GM12874 (cell line): ENCODE data around the gene NTSR1.

ENCODE experiments used
- TF ChIP-seq, protein P1 (sequence below): IDR thresholded peaks from 2 replicates; pipeline ENCODE4 v1.5.1; 2011; ENCODE audit warnings: low read depth, mild to moderate bottlenecking, control low read depth, low read length, moderate library complexity; ENCODE audit not compliant: insufficient read depth

Gene NTSR1

DNA sequence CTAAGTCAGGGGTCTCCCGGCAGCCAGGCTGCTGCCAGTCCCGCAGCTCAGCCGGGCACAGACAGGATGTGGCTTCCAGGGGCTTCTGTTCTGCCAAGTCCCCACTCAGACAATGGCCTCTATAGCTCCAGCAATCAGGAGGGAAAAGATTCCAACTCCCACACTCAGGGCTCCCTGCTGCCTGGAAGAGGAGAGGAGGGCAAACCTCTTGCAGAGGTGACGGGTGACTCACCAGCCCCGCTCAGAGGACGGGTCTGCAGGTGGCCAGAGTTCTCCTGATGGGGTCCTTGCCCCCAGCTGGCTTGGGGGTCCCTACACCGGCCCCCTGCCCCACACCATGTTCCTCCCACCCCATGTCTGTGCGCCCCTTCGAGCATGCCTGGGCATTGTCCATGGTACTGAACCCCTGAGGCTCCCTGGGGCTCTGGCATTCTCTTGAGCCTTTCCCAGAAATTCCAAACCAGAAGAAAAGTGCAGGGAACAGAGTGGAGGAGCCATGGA lies 32.6 kb downstream of the NTSR1 start:
- TF ChIP-seq, protein P1, sequence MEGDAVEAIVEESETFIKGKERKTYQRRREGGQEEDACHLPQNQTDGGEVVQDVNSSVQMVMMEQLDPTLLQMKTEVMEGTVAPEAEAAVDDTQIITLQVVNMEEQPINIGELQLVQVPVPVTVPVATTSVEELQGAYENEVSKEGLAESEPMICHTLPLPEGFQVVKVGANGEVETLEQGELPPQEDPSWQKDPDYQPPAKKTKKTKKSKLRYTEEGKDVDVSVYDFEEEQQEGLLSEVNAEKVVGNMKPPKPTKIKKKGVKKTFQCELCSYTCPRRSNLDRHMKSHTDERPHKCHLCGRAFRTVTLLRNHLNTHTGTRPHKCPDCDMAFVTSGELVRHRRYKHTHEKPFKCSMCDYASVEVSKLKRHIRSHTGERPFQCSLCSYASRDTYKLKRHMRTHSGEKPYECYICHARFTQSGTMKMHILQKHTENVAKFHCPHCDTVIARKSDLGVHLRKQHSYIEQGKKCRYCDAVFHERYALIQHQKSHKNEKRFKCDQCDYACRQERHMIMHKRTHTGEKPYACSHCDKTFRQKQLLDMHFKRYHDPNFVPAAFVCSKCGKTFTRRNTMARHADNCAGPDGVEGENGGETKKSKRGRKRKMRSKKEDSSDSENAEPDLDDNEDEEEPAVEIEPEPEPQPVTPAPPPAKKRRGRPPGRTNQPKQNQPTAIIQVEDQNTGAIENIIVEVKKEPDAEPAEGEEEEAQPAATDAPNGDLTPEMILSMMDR = no peak

- TF ChIP-seq, protein P1 = no peak
These were observed 33.3 kb downstream of the NTSR1 start for GRCh38 chr20:62741701-62742491.

DNA sequence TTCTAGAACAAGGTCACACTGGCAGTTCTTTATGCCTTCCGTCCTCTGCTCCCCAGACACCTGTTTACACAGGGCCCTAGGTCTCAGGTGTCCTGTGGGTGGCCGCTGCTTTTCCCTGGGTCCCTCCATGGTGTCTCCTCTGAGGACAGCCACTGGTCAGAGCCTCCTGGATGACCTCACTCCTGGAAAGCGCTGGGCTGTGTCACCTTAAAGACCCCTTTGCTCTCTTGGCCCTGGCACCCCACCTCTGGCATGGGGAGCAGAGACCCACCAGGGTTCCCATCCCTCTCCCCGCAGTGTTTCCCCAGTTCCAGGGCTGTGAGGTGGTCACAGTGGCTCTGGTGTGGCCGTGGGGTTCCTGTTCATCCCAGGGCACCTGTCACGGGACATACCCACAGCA lies 33.9 kb downstream of the NTSR1 start:
- TF ChIP-seq, protein P1 = no peak

- TF ChIP-seq, protein P1 = no peak
These were observed 34.5 kb downstream of the NTSR1 start for GRCh38 chr20:62742979-62743776.

DNA sequence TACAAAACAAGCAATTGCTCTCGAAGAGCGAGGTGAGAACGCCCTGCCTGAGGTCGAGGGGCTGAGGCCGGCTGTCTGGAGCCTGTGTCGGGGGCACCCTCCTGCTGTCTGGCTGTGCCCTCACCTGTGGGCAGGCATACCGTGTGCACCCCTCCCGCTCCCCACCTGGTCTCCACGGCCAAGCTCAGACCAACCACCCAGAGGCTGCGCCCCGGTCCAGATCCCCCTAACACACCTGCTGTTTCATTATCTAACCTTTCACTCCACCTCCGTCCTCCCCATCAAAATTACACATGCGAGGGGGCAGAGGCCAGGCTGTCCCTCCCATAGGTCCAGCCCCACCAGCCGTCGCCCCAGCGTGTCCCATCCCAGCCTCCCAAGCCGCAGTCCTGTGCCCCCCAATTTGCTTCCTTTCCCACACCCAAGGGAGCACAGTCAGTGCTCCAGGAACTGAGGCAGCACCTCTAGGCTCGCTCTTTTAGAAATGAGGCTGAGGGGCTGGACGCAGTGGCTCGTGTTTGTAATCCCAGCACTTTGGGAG lies 35.2 kb downstream of the NTSR1 start:
- TF ChIP-seq, protein P1 = no peak

GRCh38 chr20:62744741-62745191 lies 36.1 kb downstream of the NTSR1 start:
- TF ChIP-seq, protein P1 = no peak

DNA sequence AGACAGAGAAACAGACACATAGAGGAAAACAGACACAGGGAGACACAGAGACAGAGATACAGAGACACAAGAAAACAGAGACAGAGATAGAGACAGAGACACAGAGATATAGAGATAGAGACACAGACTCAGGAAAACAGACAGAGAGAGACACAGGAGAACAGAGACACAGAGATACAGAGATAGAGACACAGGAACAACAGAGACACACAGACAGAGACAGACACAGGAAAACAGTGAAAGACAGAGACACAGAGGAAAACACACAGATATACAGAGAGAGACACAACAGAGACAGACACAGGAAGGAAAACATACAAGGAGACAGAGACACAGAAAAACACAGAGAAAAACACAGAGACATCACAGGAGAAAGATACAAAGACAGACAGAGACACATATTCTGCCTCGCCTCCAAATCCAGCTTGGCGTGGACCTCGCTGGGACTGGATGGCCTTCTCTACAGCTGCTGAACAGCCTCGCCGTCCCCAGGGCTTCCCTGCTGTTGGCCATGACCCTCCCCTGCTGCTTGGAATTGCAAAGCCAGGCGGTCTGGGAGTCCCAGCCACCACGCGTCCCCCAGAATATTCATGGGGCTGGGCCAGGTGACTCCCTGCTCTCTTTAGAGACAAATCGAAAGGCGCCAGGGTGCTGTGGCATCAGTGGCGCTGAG lies 36.8 kb downstream of the NTSR1 start:
- TF ChIP-seq, protein P1 = no peak
